Glutamatergic neuron (in vitro differentiated cells): Measurements from ENCODE around the gene S1PR1. TPM values are rescaled to one million over a fixed set of nuclear protein-coding genes. Genes with fewer than 3 reads are reported as not detected.
"Not testable (repeated sequence)": the region's sequence is repeated elsewhere in the genome, so short reads cannot be mapped to it uniquely, and the experiment has no call there.

Source experiments
- DNase-seq: peaks from one replicate; pipeline ENCODE4 v3.0.0; 2022
- H3K27ac Mint-ChIP-seq: one replicate; pipeline ENCODE4 v1.8.0; 2020; ENCODE audit warnings: mild to moderate bottlenecking, mixed read lengths, inconsistent platforms; ENCODE audit not compliant: unreplicated experiment
- H3K27me3 Mint-ChIP-seq: one replicate; pipeline ENCODE4 v1.8.0; 2020; ENCODE audit warnings: mild to moderate bottlenecking, moderate library complexity, mixed read lengths, inconsistent platforms; ENCODE audit not compliant: unreplicated experiment
- H3K36me3 Mint-ChIP-seq: one replicate; pipeline ENCODE4 v1.8.0; 2020; ENCODE audit warnings: mild to moderate bottlenecking, mixed read lengths, inconsistent platforms; ENCODE audit not compliant: unreplicated experiment
- H3K4me1 Mint-ChIP-seq: one replicate; pipeline ENCODE4 v1.8.0; 2020; ENCODE audit warnings: mild to moderate bottlenecking, low read depth, mixed read lengths, inconsistent platforms; ENCODE audit not compliant: unreplicated experiment
- H3K4me3 Mint-ChIP-seq: one replicate; pipeline ENCODE4 v1.8.0; 2020; ENCODE audit warnings: mild to moderate bottlenecking, mixed read lengths, inconsistent platforms; ENCODE audit not compliant: unreplicated experiment
- H3K9me3 Mint-ChIP-seq: one replicate; pipeline ENCODE4 v1.8.0; 2020; ENCODE audit warnings: mild to moderate bottlenecking, moderate library complexity, mixed read lengths, inconsistent platforms; ENCODE audit not compliant: unreplicated experiment
- total RNA-seq: library from RNA; stranded (reverse); fragmentation: NEBNext Ultra II Directional; extraction: Animal tissue kit (Norgen Biotek cat#: 25700); gene quantifications from one replicate; pipeline ENCODE4 v1.2.1, GENCODE V29; 2021; ENCODE audit not compliant: unreplicated experiment
- TF ChIP-seq, protein P1 (sequence below): fragments of 200-600 bp; sonication (generic); IDR thresholded peaks from one replicate; pipeline ENCODE4 v1.5.0; 2021; ENCODE audit not compliant: partially characterized antibody, unreplicated experiment

S1PR1 gene
- total RNA-seq, 1 donor from 2014 or later: not detected

DNA sequence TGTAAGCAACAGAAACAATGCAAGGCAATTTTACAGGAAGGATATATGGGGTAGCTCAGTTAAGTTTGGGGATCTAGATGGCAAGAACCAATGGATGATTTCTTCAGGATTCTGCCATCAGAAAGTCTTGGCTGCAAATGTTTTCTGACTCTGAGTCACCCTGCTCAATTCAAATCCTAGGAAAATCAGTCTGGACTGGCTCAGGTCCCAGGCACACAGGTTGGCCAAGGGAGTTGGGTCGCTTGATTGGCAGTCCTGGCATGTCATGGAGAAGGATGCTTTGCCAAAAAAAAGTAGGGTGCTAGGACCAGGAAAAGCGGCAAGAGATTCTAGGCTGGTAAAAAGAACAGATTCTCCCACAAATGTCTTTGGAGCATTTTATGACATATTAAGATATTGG lies 28.9 kb upstream of the S1PR1 start:
- no peaks in the 10 kb centered on the region for H3K27me3 Mint-ChIP-seq
- no peaks in the 10 kb centered on the region for H3K9me3 Mint-ChIP-seq
- no peak overlapping the region for H3K27ac Mint-ChIP-seq
- no peak overlapping the region for H3K4me3 Mint-ChIP-seq
- TF ChIP-seq, protein P1, sequence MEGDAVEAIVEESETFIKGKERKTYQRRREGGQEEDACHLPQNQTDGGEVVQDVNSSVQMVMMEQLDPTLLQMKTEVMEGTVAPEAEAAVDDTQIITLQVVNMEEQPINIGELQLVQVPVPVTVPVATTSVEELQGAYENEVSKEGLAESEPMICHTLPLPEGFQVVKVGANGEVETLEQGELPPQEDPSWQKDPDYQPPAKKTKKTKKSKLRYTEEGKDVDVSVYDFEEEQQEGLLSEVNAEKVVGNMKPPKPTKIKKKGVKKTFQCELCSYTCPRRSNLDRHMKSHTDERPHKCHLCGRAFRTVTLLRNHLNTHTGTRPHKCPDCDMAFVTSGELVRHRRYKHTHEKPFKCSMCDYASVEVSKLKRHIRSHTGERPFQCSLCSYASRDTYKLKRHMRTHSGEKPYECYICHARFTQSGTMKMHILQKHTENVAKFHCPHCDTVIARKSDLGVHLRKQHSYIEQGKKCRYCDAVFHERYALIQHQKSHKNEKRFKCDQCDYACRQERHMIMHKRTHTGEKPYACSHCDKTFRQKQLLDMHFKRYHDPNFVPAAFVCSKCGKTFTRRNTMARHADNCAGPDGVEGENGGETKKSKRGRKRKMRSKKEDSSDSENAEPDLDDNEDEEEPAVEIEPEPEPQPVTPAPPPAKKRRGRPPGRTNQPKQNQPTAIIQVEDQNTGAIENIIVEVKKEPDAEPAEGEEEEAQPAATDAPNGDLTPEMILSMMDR: no peak
- no peaks in the 10 kb centered on the region for H3K36me3 Mint-ChIP-seq
- DNase-seq: no peak
- H3K4me1 Mint-ChIP-seq: peaks cover 3% of the 10 kb centered on the region

DNA sequence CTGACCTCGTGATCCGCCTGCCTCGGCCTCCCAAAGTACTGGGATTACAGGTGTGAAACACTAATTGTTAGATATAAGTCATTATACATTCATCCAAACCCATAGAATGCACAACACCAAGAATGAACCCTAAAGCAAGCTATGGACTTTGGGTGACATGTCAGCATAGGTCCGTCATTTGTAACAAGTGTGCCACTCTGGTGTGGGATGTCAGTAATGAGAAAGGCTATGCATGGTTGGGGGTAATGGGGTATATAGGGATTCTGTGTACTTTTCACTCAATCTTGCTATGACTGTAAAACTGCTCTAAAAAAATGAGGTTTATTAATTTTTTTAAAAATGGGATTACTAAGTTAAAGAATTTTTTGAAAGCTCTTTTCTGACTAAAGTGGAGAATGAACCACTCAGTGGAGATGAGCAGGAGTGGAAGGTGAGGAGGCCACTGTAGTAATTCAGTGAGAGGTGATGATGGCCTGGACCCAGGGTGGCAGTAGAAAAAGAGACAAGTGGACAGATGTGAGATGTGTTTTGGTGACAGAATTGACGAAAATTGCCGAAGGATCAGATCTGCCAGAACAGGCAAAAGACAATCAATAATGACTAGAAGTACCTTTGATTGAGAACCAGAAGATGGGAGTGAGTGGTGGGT lies 21.3 kb upstream of the S1PR1 start:
- H3K4me1 Mint-ChIP-seq: peaks cover 9% of the 10 kb centered on the region
- H3K9me3 Mint-ChIP-seq: no peaks in the 10 kb centered on the region
- no peak overlapping the region for H3K27ac Mint-ChIP-seq
- no peak overlapping the region for H3K4me3 Mint-ChIP-seq
- TF ChIP-seq, protein P1: no peak
- DNase-seq: no peak
- H3K36me3 Mint-ChIP-seq: no peaks in the 10 kb centered on the region
- H3K27me3 Mint-ChIP-seq: peaks cover 1% of the 10 kb centered on the region

DNA sequence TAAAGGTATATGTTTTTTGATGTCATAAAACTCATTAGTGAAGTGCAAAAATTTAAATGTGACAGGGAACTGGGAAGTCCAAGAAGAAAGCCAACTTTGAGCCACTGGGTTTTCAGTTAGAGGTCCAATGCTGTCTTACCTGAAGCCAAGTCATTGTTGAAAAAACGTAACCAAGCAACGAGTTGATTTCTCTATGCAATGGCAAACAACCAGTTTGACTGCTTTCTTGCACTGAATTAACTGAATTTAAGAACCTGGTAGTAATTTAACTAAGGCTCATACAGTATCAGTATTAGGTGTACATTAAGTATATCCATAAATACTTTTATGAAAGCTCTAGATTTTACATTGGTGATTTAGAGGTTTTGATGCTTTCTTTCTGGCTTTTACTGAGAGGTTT lies 20.2 kb upstream of the S1PR1 start:
- Mint-ChIP-seq H3K9me3 (no peaks in the 10 kb centered on the region), H3K27me3 (peaks cover 1% of the 10 kb centered on the region), H3K27ac (no peak overlapping the region), H3K4me3 (no peak overlapping the region), H3K4me1 (peaks cover 9% of the 10 kb centered on the region), H3K36me3 (no peaks in the 10 kb centered on the region)
- no peak for DNase-seq
- TF ChIP-seq, protein P1: no peak

DNA sequence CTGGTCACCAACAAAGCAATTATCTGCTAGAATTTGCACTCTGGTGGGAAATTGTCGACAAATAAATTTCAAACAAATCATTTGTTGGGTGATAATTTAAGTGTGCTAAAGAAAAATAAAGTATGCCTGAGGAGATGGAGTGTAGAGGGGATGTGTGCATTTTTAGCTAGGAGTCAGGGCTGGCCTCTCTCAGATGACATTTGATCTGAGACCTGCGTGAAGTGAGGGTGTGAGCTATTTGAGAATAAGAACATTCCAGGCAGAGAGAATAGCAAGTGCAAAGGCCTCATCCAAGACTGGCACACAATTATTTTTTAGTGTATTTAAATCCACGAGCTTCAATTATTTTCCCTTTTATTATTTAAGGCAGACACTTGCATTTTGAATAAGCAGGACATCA lies 19.7 kb upstream of the S1PR1 start:
- H3K4me1 Mint-ChIP-seq: peaks cover 9% of the 10 kb centered on the region
- peaks cover 1% of the 10 kb centered on the region for H3K27me3 Mint-ChIP-seq
- no peak overlapping the region for H3K4me3 Mint-ChIP-seq
- H3K36me3 Mint-ChIP-seq: no peaks in the 10 kb centered on the region
- TF ChIP-seq, protein P1: no peak
- no peak for DNase-seq
- no peak overlapping the region for H3K27ac Mint-ChIP-seq
- no peaks in the 10 kb centered on the region for H3K9me3 Mint-ChIP-seq

DNA sequence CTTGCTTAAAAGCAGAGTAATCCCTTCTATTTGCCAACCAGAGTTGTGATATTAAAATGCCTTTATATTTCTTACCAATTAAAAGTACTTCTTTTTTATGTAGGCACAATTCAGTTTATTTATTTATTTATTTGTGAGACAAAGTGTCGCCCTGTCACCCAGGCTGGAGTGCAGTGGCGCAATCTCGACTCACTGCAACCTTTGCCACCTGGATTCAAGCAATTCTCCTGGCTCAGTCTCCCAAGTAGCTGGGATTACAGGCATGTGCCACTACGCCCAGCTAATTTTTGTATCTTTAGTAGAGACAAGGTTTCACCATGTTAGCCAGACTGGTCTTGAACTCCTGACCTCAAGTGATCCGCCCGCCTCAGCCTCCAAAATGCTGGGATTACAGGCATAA lies 17.9 kb upstream of the S1PR1 start:
- not testable (repeated sequence) for H3K36me3 Mint-ChIP-seq, DNase-seq, H3K9me3 Mint-ChIP-seq

More for the DNA sequence above, 17.9 kb upstream of the S1PR1 start:
- not testable (repeated sequence) for H3K27ac Mint-ChIP-seq, H3K27me3 Mint-ChIP-seq, H3K4me3 Mint-ChIP-seq
- H3K4me1 Mint-ChIP-seq: peaks cover 11% of the 10 kb centered on the region
